ENCODE data around the gene IFFO2. TPM values are rescaled to one million over a fixed set of nuclear protein-coding genes. Genes with fewer than 3 reads are reported as not detected.

The IFFO2 gene
- total and polyA plus RNA-seq, 2 of the 13 experiments (the other 11 are each of a cell fraction or from before 2014, with no cell fraction given) = 7.3 to 16.7 TPM

GRCh38 chr1:18901147-18901951, 55.1 kb downstream of the IFFO2 start (continued):
- TF ChIP-seq NONO (IDR thresholded peaks at IDR 0.05) = no peak
- TF ChIP-seq NONO (CRISPR knock-in tag; conservative IDR thresholded peaks at IDR 0.05) = peak; percentile 90
- 0 out of 2 replicates have a peak, but pooled peaks have one; percentile 27 for TF ChIP-seq ZSCAN25 (CRISPR knock-in tag; IDR thresholded peaks at IDR 0.05)
- peak; percentile 56; the same call in 1 of the 2 replicates for TF ChIP-seq ZSCAN21 (CRISPR knock-in tag; IDR thresholded peaks at IDR 0.05; ENCODE audit: borderline replicate concordance)
- TF ChIP-seq HNF1A (IDR thresholded peaks at IDR 0.05; ENCODE audit: low read depth) = peak; percentile 95
- TF ChIP-seq HNF1A (CRISPR knock-in tag; IDR thresholded peaks at IDR 0.05; ENCODE audit: borderline replicate concordance) = peak; percentile 97
- no peak for TF ChIP-seq RARG (CRISPR knock-in tag; IDR thresholded peaks at IDR 0.05; ENCODE audit: low read depth)
- peak; percentile 56; the same call in 1 of the 2 replicates for TF ChIP-seq ZSCAN31 (CRISPR knock-in tag; IDR thresholded peaks at IDR 0.05; ENCODE audit: low read depth)
- no peak for TF ChIP-seq NFE2L2 (IDR thresholded peaks at IDR 0.05; ENCODE audit: low read length)
- TF ChIP-seq RNF2 (conservative IDR thresholded peaks at IDR 0.05; ENCODE audit: low read depth) = no peak
- no peak for TF ChIP-seq ZNF883 (CRISPR knock-in tag; IDR thresholded peaks at IDR 0.05; ENCODE audit: not compliant biosample characterization)
- TF ChIP-seq BRCA1 (CRISPR knock-in tag; IDR thresholded peaks at IDR 0.05) = no peak
- peak; percentile 36; the same call in 1 of the 2 replicates for TF ChIP-seq ZNF580 (CRISPR knock-in tag; IDR thresholded peaks at IDR 0.05; ENCODE audit: borderline replicate concordance, low read depth)
- TF ChIP-seq ZNF619 (CRISPR knock-in tag; IDR thresholded peaks at IDR 0.05) = 0 out of 2 replicates have a peak, but pooled peaks have one; percentile 48
- no peak for TF ChIP-seq ZNF660 (CRISPR knock-in tag; IDR thresholded peaks at IDR 0.05; ENCODE audit: borderline replicate concordance, low read depth)
- peak in 1 of 2 experiments; percentile 73; a peak in 2 of 4 replicates for TF ChIP-seq ATF4 (CRISPR knock-in tag; IDR thresholded peaks at IDR 0.05)
- TF ChIP-seq NFKBIZ (CRISPR knock-in tag; IDR thresholded peaks at IDR 0.05) = peak; percentile 62; the same call in 1 of the 2 replicates
- TF ChIP-seq KLF12 (CRISPR knock-in tag; IDR thresholded peaks at IDR 0.05; ENCODE audit: borderline replicate concordance) = no peak
- no peak for TF ChIP-seq FLYWCH1 (CRISPR knock-in tag; IDR thresholded peaks at IDR 0.05)
- no peak for TF ChIP-seq ZFP41 (CRISPR knock-in tag; IDR thresholded peaks at IDR 0.05; ENCODE audit: borderline replicate concordance)
- no peak for TF ChIP-seq PREB (CRISPR knock-in tag; IDR thresholded peaks at IDR 0.05)
- TF ChIP-seq IKZF4 (CRISPR knock-in tag; IDR thresholded peaks at IDR 0.05; ENCODE audit: borderline replicate concordance, low read depth, not compliant biosample characterization) = no peak
- TF ChIP-seq CAMTA2 (CRISPR knock-in tag; IDR thresholded peaks at IDR 0.05; ENCODE audit: borderline replicate concordance) = no peak
